DMS153 (cell line): ENCODE measurements around the gene UTF1.
"Not testable (repeated sequence)": the region's sequence is repeated elsewhere in the genome, so short reads cannot be mapped to it uniquely, and the experiment has no call there.

Experiments
- DNase-seq: peaks from one replicate; lab custom pipeline; 2025; lab: John Stamatoyannopoulos, UW

The UTF1 gene

GRCh38 chr10:133209641-133210040 is 20.4 kb upstream of the UTF1 start:
- DNase-seq = no peak

GRCh38 chr10:133210398-133211140 is 19.4 kb upstream of the UTF1 start:
- DNase-seq = no peak

GRCh38 chr10:133211141-133211830 is 18.7 kb upstream of the UTF1 start:
- DNase-seq = no peak

- DNase-seq = no peak
These were observed 17.8 kb upstream of the UTF1 start for GRCh38 chr10:133211959-133212852.

- no peak for DNase-seq
These were observed 17.0 kb upstream of the UTF1 start for GRCh38 chr10:133212853-133213494.

- DNase-seq = no peak
These were observed 16.2 kb upstream of the UTF1 start for GRCh38 chr10:133213641-133214467.

- DNase-seq = no peak
These were observed 15.3 kb upstream of the UTF1 start for GRCh38 chr10:133214468-133215410.

GRCh38 chr10:133215586-133215985 is 14.4 kb upstream of the UTF1 start:
- DNase-seq = no peak

GRCh38 chr10:133216776-133217175 is 13.2 kb upstream of the UTF1 start:
- no peak for DNase-seq

GRCh38 chr10:133217800-133218589 is 12.0 kb upstream of the UTF1 start:
- no peak for DNase-seq

- no peak for DNase-seq
These were observed 11.1 kb upstream of the UTF1 start for GRCh38 chr10:133218891-133219290.

- DNase-seq = no peak
These were observed 10.2 kb upstream of the UTF1 start for GRCh38 chr10:133219782-133220181.

GRCh38 chr10:133221331-133221730 is 8.7 kb upstream of the UTF1 start:
- DNase-seq = no peak

GRCh38 chr10:133221756-133222155 is 8.3 kb upstream of the UTF1 start:
- DNase-seq = not testable (repeated sequence)

GRCh38 chr10:133224076-133224475 is 5.9 kb upstream of the UTF1 start:
- no peak for DNase-seq

- DNase-seq = no peak
These were observed 5.2 kb upstream of the UTF1 start for GRCh38 chr10:133224756-133225372.

GRCh38 chr10:133225707-133226191 is 4.3 kb upstream of the UTF1 start:
- DNase-seq = no peak

- DNase-seq = peak; percentile 27
These were observed 3.7 kb upstream of the UTF1 start for GRCh38 chr10:133226251-133226808.
